HG03025 (cell line): ENCODE measurements around the gene CD34.

ENCODE experiments used
- ATAC-seq: cut with Tn5 transposase; IDR thresholded peaks from one replicate; pipeline ENCODE4 v1.9.1; 2021; ENCODE audit warnings: mild to moderate bottlenecking, moderate library complexity; ENCODE audit not compliant: unreplicated experiment, low FRiP score

Gene CD34

DNA sequence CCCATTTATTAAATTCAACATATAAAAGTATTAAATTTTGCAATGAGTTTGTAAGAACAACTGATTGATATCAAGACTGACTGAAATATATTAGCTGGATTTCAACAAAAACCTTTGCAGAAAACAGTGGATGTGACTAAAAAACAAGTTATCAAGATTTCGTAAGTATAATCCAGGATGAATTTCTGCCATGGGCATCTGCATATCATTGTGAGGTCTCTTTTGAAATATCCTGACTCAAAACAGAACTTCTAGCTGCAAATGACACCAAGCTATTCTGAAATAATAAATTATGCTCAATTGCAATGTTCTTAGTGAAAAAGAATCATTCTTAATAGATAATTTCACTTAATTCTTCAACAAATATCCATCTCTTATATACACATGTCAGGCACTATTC is 52.6 kb downstream of the CD34 start:
- no peak for ATAC-seq

- no peak for ATAC-seq
Measured at GRCh38 chr1:207857447-207857846, 53.5 kb downstream of the CD34 start.

DNA sequence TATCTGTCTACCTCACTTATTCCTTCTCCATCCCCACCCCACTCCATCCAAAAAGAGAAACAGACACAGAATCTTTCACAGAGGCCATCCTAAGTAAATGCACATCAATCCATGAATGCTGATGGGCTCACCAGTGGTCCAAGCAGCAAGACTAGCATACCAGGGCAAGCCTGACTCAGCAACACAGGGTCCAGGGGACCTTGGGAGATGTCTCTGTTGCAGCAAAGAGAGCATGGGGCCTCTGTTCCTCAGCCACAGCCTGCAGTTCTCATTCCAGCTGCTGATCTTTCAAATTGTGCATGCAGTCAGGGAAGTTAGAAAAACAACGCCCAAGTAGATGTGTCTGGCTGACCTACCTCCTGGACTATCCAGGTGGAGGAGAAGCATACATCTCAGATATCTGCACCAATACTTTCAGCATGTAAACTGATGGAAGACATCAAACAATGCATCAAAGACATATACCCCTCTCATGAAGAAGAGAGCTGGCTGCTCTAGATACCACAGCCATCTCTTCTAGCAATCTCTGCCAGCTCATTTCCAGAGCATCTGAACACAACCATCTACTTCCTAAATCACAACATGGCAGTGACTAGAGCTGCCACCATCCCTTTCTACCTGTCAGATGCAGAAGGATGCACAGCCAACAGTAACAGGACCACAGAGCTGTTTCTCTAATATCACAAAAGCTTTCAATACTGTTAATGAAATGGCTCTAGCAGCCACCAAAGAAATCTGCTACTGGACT is 54.5 kb downstream of the CD34 start:
- ATAC-seq, result no peak

GRCh38 chr1:207854001-207854400 is 56.9 kb downstream of the CD34 start:
- no peak for ATAC-seq

GRCh38 chr1:207853372-207853757 is 57.6 kb downstream of the CD34 start:
- ATAC-seq, result no peak

- ATAC-seq, result no peak
Measured at GRCh38 chr1:207852576-207853371, 58.2 kb downstream of the CD34 start.

DNA sequence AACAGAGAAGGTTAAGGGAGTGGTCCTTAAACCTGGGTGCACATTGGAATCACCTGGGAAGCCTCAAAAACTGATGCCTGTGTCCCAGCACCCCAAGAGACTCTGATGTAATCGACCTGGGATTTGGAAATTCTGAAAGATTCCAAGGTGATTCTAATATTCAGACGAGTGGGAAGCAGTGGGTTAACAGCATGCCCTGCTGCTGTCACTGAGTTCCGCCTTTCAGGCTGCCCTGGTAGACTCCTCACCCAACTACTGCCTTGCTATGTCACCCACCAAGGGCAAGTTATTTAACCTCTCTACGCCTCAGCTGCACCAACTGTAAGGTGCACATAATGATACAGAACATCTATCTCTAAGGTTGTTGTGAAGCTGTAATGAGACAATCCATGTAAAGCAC is 59.2 kb downstream of the CD34 start:
- ATAC-seq, result no peak

DNA sequence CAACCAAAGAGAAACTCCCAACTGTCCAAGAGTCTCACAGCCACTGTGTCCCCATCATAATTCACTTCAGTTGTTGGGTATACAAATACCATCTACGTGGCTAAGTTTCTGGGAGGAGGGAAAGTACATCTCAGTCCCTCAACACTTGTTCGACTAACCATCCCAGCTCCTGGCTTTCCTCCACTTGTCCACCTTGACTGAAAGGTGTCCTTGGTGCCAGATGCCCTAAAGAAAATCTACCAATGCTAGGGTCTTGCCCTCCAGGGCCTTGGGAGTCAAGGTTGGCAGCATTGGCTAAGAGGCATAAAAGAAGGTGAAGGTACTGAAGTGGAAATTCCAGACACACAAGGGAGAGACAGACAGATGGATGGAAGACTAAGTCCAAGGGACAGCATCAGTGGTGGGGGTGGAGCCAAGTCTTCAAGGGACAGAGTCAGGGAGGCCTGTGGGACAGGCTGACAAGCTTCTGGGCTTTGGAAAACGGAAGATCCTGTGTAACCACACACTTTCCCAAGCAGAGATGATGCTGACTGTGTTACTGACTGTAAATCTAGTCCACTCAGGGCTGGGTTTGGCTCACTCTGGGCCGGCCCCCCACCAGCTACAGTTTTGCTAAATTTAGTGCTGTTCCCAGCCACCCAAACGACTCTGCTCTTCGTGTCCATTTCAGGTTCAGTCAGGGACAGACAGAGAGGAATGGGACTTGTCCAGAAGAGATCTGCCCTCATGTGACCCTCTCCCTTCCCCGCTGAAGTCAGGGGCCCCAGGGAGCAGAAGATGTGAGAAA is 60.1 kb downstream of the CD34 start:
- ATAC-seq, result no peak

DNA sequence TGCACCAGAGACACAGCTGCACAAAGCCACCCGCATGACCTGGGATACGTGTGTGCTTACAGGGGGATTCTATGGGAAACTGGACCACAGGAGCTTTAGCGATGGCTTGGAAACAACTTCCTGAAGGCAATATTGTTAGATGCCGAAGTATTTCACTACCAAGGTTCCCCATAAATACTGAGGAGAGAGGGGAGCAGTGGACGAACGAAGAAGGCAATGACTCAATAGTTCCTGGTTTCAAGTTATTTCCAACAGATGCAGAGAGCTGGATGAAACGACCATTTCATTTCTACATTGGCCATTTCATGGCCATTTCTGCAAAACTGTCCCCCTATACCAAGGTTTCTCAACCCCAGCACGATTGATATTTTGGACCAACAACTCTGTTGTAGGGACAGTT is 61.3 kb downstream of the CD34 start:
- ATAC-seq, result no peak

DNA sequence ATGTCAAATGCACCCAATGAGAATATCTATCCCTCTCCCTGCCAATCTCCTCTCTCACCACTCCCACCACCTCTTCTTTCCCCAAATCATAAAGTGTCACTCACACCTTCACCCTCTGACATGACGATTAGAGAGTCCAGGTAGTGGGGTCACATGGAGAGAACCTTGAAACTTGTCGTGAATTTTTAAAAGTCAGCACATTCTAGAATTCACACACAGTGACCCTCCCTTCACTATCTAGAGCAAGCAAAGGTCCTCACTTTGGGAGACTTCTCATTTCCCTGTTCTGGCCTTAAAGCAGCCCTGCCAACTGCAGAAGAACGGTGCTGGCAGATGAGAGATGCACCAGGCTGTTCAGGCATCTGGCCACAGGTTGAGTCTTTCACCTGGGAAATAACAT is 61.9 kb downstream of the CD34 start:
- ATAC-seq, result no peak

- no peak for ATAC-seq
Measured at GRCh38 chr1:207848234-207848633, 62.7 kb downstream of the CD34 start.

DNA sequence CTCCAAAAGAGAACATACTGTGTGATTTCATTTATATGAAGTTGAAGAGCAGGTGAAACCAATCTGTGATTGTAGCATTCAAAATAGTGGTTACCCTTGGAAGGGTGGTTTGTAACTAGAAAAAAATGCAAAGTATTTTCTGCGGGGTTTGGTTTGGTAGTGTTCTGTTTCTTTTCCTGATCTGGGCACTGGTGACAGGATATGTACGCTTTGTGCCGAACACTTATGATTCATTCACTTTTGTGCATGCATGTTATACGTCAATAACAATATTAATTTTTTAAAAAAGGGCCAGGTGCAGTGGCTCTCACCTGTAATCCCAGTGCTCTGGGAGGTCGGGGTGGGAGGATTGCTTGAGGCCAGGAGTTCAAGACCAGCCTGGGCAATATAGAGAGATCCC is 63.8 kb downstream of the CD34 start:
- ATAC-seq, result no peak

GRCh38 chr1:207845109-207845508 is 65.8 kb downstream of the CD34 start:
- ATAC-seq, result no peak

GRCh38 chr1:207844371-207844770 is 66.6 kb downstream of the CD34 start:
- no peak for ATAC-seq

GRCh38 chr1:207842506-207842905 is 68.4 kb downstream of the CD34 start:
- ATAC-seq, result no peak

GRCh38 chr1:207841901-207842300 is 69.0 kb downstream of the CD34 start:
- no peak for ATAC-seq

DNA sequence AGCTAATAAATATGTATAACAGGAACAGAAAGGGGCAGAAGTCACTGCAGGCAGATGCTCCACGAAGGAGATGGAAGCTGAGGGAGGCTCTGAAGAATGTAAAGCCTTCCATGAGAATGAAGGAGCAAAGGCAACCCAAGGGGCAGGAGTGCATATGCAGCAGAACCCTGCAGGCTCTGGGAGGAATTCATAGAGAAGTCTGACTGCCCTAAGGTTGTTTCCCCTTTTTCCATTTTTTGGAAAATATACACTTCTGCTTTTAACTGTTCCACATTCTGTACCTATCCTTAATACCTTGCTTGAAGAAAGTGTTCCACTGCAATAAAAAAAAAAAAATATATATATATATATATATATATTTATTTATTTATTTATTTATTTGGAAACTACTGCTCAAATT is 69.6 kb downstream of the CD34 start:
- no peak for ATAC-seq

DNA sequence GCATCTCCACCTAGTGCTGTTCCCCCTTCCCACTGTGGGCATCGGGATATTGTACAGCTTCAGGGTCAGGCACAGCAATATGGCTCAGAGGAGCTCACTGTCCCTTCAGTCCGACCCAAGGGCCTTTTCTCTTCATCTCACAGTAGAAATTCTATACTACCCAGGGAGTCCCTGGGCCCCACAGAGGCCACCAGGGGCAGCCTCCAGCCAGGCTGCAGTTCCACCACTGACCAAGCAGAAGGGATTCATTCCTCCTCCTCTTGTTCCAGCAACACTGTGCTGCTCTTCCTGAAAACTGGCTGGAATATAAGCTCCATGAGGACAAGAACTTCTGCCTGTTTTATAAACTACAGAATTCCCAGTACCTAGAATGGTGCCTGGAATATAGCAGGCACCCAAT is 70.5 kb downstream of the CD34 start:
- no peak for ATAC-seq

DNA sequence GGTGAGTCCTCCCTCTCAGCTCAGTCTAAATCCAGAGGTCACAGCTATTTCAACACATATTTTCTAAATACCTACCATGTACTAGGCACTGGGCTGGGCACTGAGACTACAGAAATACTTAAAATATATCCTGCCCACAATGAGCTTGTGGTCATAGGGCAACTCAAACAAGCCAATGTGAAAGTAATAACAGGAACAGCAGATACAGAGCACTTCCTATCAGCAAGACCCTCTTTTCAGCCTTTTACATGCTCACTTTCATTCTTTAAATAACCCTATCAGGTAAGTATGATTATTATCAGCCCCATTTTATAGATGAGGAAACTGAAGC is 71.9 kb downstream of the CD34 start:
- ATAC-seq, result no peak

DNA sequence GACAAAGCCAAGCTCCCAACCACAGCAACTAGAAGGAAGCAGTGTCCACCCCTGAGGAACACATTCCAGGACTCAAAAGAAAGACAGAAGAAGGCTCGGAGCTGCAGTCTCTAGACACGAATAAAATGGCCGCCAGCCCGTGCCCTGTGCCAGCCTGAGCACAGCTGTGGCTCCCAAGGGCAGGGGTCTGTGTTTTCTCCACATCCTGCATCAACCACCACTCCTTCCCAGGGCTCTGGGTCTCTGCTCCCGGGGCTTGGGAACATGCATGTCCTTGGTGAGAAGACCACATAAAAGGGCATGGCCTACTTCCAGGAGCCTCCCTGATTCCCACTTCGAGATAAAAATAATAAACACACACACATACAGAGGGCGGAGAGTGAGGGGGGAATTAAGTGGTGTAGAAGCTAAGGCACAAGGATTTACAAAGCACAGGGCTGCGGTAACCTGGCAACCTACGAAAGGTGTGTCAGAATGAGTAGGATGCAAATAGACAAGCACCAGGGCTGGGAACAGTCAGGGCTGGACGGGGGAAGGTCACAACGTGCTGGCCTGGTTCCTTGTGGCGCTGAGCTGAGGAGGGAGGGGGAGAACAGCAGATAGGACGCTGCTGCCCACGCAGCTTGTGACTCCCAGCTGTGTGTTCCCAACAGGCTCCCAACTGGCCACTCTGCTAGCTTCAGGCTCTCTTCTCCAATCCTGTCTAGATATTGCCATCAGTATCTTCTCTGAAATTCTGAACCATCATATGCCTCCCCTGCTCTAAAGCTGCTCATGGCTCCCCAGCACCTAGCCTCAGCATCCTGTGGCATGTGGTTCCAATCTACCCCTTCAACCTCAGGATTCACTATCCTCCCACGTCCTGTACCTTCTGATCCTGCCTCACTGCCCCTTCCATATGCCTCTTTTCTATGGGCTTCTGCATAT is 72.5 kb downstream of the CD34 start:
- no peak for ATAC-seq
